Psoas muscle (tissue), 8 donors: ENCODE results near the gene ENO3. TPM values are rescaled to one million over a fixed set of nuclear protein-coding genes. Genes with fewer than 3 reads are reported as not detected.

Source experiments
- ATAC-seq, 4 donors: fragments of 200-7000 bp; cut with Tn5 transposase; one replicate each; pipeline ENCODE4 v1.9.1; 2020; ENCODE audit warnings: moderate library complexity in 3 of 4, mild to moderate bottlenecking in 2 of 4
- DNase-seq, 2 donors: peaks; one replicate each; pipeline ENCODE4 v3.0.0-alpha.2; 2020
- H3K27ac ChIP-seq: fragments of 200-600 bp; one replicate; pipeline ENCODE4 v1.8.0; 2022
- H3K27me3 ChIP-seq, 3 donors: fragments of 200-600 bp in 1 of 3; one replicate each; pipeline versions ENCODE4 v1.6.1 to v1.8.0; 2013 to 2022; ENCODE audit warnings: low read length in 2 of 3, mild to moderate bottlenecking in 2 of 3, moderate library complexity in 1 of 3; ENCODE audit not compliant: insufficient read depth in 3 of 3
- H3K36me3 ChIP-seq, 2 donors: fragments of 200-600 bp in 1 of 2; one replicate each; pipeline versions ENCODE4 v1.6.1 to v1.8.0; 2013 to 2022; ENCODE audit warnings: low read depth in 1 of 2, mild to moderate bottlenecking in 1 of 2, moderate library complexity in 1 of 2; ENCODE audit not compliant: insufficient read depth in 1 of 2
- H3K4me1 ChIP-seq: fragments of 200-600 bp; one replicate; pipeline ENCODE4 v1.8.0; 2022
- H3K4me3 ChIP-seq: fragments of 200-600 bp; one replicate; pipeline ENCODE4 v1.8.0; 2022; ENCODE audit warnings: mild to moderate bottlenecking
- H3K9me3 ChIP-seq: fragments of 200-600 bp; one replicate; pipeline ENCODE4 v1.8.0; 2022
- WGBS, 3 donors: extraction: QIAGEN DNeasy Blood & Tissue Kit; methylation state at CpG; one replicate each; pipeline versions ENCODE4 v1.1.6 to v1.1.7; 2013; 5-methylcytosine and 5-hydroxymethylcytosine counted together
- intact Hi-C, 2 donors: fragments of 100-400 bp; cut with DNase I; formaldehyde crosslinking; loops; one replicate each; pipeline versions ENCODE4 v1.11.0 to v1.14.2; 2022
- polyA plus RNA-seq, 3 donors: library from polyadenylated mRNA; stranded (reverse); fragments of 200-250 nt; gene quantifications; one replicate each; pipeline ENCODE4 v1.2.3, GENCODE V29; 2013
- total RNA-seq, 4 donors: library from RNA; stranded (reverse); fragmentation: NEBNext Ultra II Directional in 2 of 4; extraction: Animal tissue kit (Norgen Biotek cat#: 25700) in 2 of 4; gene quantifications; one replicate each; pipeline versions ENCODE4 v1.2.1 to v1.2.4, GENCODE V29; 2021 to 2023
- TF ChIP-seq, protein P1 (sequence below): fragments of 200-600 bp; IDR thresholded peaks from one replicate; pipeline ENCODE4 v1.8.0; 2022; ENCODE audit warnings: antibody characterized with exemption
- donor health status: healthy with polysubstance abuse.
- donor health status: DM: no; HTN: no; CAD: no; lungs with moderate emphysema.
- donor health status: Bipolar disorder and iron deficiency.
- donor health status: healthy.
- donor health status: DM: yes; HTN: yes; CAD: no.
- donor health status: DM: no; HTN: no; CAD: no.
- donor health status: DM: no; HTN: no; CAD: no.
- donor health status: DM: yes; HTN: yes; CAD: no.

Gene ENO3
- total and polyA plus RNA-seq, 7 donors: 1,126 to 5,696 (median 2,679) TPM

DNA sequence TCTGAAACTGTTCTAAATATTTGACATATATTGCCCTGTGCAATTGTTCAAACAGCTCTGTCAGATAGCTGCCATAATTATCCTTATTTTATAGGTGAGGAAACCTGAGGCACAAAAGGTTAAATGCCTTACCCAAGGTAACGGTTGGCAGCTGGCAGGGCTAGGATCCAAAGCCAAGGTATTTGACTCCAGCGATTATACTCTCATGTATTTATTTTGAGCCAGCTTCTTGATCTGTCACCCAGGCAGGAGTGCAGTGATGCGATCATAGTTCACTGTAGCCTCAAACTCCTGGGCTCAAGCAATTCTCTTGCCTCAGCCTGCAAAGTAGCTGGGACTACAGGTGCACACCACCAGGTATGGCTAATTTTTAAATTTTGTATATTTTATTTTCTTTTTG lies 7.2 kb downstream of the ENO3 start:
- DNase-seq: no peak
- H3K4me3 ChIP-seq: no peak overlapping the region
- 18 to 51% (median 29%) methylated on average over 3 of the region's 3 CpGs for WGBS, 3 donors
- H3K4me1 ChIP-seq: peaks cover 36% of the 10 kb centered on the region
- ATAC-seq: peak; percentile 47 to 70 (median 64)
- no peaks in the 10 kb centered on the region for H3K27me3 ChIP-seq
- peaks cover 6 to 52% of the 10 kb centered on the region in 2 donors for H3K36me3 ChIP-seq
- TF ChIP-seq, protein P1, sequence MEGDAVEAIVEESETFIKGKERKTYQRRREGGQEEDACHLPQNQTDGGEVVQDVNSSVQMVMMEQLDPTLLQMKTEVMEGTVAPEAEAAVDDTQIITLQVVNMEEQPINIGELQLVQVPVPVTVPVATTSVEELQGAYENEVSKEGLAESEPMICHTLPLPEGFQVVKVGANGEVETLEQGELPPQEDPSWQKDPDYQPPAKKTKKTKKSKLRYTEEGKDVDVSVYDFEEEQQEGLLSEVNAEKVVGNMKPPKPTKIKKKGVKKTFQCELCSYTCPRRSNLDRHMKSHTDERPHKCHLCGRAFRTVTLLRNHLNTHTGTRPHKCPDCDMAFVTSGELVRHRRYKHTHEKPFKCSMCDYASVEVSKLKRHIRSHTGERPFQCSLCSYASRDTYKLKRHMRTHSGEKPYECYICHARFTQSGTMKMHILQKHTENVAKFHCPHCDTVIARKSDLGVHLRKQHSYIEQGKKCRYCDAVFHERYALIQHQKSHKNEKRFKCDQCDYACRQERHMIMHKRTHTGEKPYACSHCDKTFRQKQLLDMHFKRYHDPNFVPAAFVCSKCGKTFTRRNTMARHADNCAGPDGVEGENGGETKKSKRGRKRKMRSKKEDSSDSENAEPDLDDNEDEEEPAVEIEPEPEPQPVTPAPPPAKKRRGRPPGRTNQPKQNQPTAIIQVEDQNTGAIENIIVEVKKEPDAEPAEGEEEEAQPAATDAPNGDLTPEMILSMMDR: no peak
- H3K9me3 ChIP-seq: no peaks in the 10 kb centered on the region
- peak overlapping the region; percentile 77 for H3K27ac ChIP-seq
- intact Hi-C loops: no loop called here

DNA sequence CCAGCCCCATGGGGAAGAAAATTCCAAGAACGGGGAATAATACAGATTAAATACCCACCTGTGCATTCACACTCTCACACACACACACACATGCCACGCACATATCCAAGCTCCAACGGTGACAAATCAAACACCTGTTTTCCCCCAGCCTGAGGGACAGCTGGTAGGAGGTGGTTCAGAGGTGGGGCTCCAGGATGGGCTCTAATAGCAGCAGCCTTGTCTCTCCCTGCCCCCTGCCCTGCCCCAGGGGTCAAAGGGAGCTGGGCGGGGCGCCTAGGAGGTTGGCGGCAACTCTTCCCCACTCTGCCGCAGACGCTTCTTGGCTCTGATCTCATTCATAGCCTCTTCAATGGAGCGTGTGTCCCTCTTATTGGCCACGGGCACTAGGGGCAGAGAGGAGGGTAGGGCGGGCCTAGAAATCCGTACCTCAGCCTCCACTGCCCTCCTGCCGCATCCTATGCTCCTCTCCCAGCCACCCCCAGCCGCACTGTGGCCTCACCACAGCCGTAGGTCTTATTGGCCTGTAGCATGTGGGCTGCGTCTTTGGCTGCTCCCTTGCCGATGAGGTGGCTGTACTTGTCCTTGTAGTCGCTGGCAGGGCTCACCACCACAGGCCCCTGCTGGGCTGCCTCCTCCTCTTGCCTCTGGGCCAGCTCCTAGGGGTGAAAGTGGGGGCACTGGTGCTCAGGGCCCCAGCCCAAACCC lies 8.5 kb downstream of the ENO3 start:
- peaks cover 6 to 44% of the 10 kb centered on the region in 2 donors for H3K36me3 ChIP-seq
- DNase-seq (no peak), ATAC-seq (peak; percentile 8 to 53 (median 21))
- peaks cover 23% of the 10 kb centered on the region for H3K4me1 ChIP-seq
- H3K9me3 ChIP-seq: no peaks in the 10 kb centered on the region
- peak overlapping the region; percentile 77 for H3K27ac ChIP-seq
- WGBS, 3 donors: 51 to 66% (median 62%) methylated on average over 18 of the region's 18 CpGs
- no peaks in the 10 kb centered on the region for H3K27me3 ChIP-seq
- no peak overlapping the region for H3K4me3 ChIP-seq
- TF ChIP-seq, protein P1: no peak
- intact Hi-C loops: no loop called here

DNA sequence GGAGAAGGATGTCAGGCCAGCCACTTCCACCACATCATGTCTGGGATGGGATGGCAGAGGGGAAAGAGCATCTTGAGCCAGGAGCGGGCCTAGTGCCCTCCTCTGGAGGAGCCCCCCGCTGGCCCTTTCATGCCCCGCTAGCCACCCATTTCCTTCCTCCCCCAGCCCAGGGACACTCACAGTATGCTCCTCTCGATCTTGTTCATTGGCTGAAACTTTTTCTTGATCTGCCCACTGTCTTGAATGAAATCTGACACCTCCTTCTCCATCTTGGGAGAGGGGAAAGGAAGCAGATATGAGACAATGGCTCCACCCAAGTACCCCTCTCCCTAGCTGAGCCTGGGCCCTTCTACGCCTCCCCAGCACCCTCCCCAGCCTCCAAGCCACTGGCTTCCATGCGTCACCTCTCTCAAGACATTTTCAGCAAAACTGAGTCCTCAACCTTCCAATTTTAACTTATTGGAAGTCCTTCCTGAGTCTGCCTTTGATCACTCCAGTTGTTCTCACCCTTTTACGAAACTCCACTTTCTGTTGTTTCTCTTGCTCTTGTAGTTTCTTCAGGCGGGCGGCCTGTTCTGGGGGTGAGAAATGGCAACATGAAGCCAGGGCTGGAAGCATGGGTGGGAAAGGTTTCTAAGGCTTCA lies 9.5 kb downstream of the ENO3 start:
- WGBS, 3 donors: 86 to 90% (median 89%) methylated on average over 9 of the region's 9 CpGs
- H3K36me3 ChIP-seq: peaks cover 6 to 40% of the 10 kb centered on the region in 2 donors
- H3K9me3 ChIP-seq: no peaks in the 10 kb centered on the region
- peaks cover 19% of the 10 kb centered on the region for H3K4me1 ChIP-seq
- no peak overlapping the region for H3K4me3 ChIP-seq
- peak overlapping the region; percentile 77 for H3K27ac ChIP-seq
- DNase-seq (no peak), ATAC-seq (no peak)
- no peaks in the 10 kb centered on the region for H3K27me3 ChIP-seq
- TF ChIP-seq, protein P1: no peak
- intact Hi-C loops: no loop called here

DNA sequence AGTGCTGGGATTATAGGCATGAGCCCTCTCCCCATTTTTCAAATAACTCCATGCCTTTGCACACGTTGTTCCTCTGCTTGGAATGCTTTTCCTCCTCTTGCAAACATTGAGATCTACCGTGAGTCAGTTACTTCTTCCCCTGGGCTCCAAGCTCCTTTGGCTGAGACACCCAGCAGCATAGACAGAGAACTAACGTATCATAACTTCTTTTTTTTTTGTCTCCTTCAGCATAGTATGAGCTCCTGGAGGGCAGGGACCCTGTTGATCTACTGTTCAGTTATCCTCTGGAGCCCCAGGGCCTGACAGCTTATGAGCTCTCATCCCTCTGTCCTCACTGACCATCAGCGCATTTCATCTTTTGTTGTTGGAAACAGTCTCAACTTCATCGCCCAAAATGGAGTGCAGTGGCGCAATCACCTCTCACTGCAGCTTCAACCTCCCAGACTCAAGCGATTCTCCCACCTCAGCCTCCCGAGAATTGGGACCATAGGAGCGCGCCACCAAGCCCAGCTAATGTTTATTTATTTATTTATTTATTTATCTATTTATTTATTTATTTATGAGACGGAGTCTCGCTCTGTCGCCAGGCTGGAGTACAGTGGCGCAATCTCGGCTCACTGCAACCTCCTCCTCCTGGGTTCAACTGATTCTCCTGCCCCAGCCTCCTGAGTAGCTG lies 14.5 kb downstream of the ENO3 start:
- peaks cover 0 to 27% of the 10 kb centered on the region in 2 donors for H3K36me3 ChIP-seq
- peak overlapping the region; percentile 93 for H3K27ac ChIP-seq
- intact Hi-C loops: no loop called here
- no peaks in the 10 kb centered on the region for H3K27me3 ChIP-seq
- 95 to 98% (median 96%) methylated on average over 15 of the region's 15 CpGs for WGBS, 3 donors
- H3K9me3 ChIP-seq: no peaks in the 10 kb centered on the region
- H3K4me1 ChIP-seq: peaks cover 25% of the 10 kb centered on the region
- H3K4me3 ChIP-seq: peak overlapping the region; percentile 84
- ATAC-seq (no peak), DNase-seq (no peak)
- TF ChIP-seq, protein P1: no peak
